H54 (cell line): Measurements from ENCODE around the gene GRK5.

Experiments
- DNase-seq: peaks from one replicate; pipeline ENCODE4 v3.0.0; 2011; ENCODE audit warnings: low spot score, mixed read lengths; ENCODE audit not compliant: insufficient read length
- FAIRE-seq: peaks from 3 replicates; lab custom pipeline; 2011; peaks lifted over from hg19 to GRCh38; lab: Jason Lieb, UNC
- POLR2A ChIP-seq: IDR thresholded peaks from 2 replicates; pipeline ENCODE4 v1.6.1; 2011; ENCODE audit warnings: low read depth, mild to moderate bottlenecking, low read length

The GRK5 gene

GRCh38 chr10:119207713-119208552, 562 bp downstream of the GRK5 start:
- DNase-seq: peak; percentile 21
- no peak for FAIRE-seq
- 0 out of 2 replicates have a peak, but pooled peaks have one; percentile 6 for TF ChIP-seq POLR2A

- FAIRE-seq: no peak
- peak; percentile 28 for DNase-seq
- no peak for TF ChIP-seq POLR2A
Measured at GRCh38 chr10:119208553-119208940, 1.2 kb downstream of the GRK5 start.

GRCh38 chr10:119209035-119209735, 1.8 kb downstream of the GRK5 start:
- no peak for TF ChIP-seq POLR2A
- DNase-seq (peak; percentile 42), FAIRE-seq (no peak)

- FAIRE-seq (no peak), DNase-seq (no peak)
- no peak for TF ChIP-seq POLR2A
Measured at GRCh38 chr10:119209736-119210355, 2.5 kb downstream of the GRK5 start.

GRCh38 chr10:119210633-119211032, 3.3 kb downstream of the GRK5 start:
- FAIRE-seq (no peak), DNase-seq (no peak)
- TF ChIP-seq POLR2A: no peak

- TF ChIP-seq POLR2A: no peak
- DNase-seq (no peak), FAIRE-seq (no peak)
Measured at GRCh38 chr10:119211176-119211575, 3.8 kb downstream of the GRK5 start.

GRCh38 chr10:119211625-119212441, 4.5 kb downstream of the GRK5 start:
- FAIRE-seq: no peak
- TF ChIP-seq POLR2A: no peak

GRCh38 chr10:119215371-119215770, 8.0 kb downstream of the GRK5 start:
- TF ChIP-seq POLR2A: no peak
- no peak for FAIRE-seq
- no peak for DNase-seq

More at GRCh38 chr10:119211625-119212441, 4.5 kb downstream of the GRK5 start:
- no peak for DNase-seq

GRCh38 chr10:119216127-119216526, 8.8 kb downstream of the GRK5 start:
- FAIRE-seq (no peak), DNase-seq (no peak)
- no peak for TF ChIP-seq POLR2A

- FAIRE-seq: no peak
- no peak for DNase-seq
- no peak for TF ChIP-seq POLR2A
Measured at GRCh38 chr10:119217401-119217800, 10.0 kb downstream of the GRK5 start.

GRCh38 chr10:119217991-119218490, 10.7 kb downstream of the GRK5 start:
- TF ChIP-seq POLR2A: no peak
- DNase-seq: no peak
- no peak for FAIRE-seq

GRCh38 chr10:119219871-119220270, 12.5 kb downstream of the GRK5 start:
- FAIRE-seq (no peak), DNase-seq (no peak)
- TF ChIP-seq POLR2A: no peak

GRCh38 chr10:119221201-119221600, 13.8 kb downstream of the GRK5 start:
- FAIRE-seq: no peak
- no peak for TF ChIP-seq POLR2A
- no peak for DNase-seq
